Liver (tissue), 9 donors: ENCODE results near the gene TMBIM1. TPM values are rescaled to one million over a fixed set of nuclear protein-coding genes. Genes with fewer than 3 reads are reported as not detected.

Experiments used
- DNase-seq: peaks from one replicate; pipeline ENCODE4 v3.0.0-alpha.2; 2017; ENCODE audit warnings: low spot score
- H3K27ac ChIP-seq, 2 donors: one replicate each; pipeline ENCODE4 v1.7.0; 2013; ENCODE audit warnings: inconsistent platforms in 2 of 2, low read length in 2 of 2, control low read depth in 1 of 2, low read depth in 1 of 2, mild to moderate bottlenecking in 1 of 2
- H3K27me3 ChIP-seq, 4 donors: one replicate each; pipeline versions ENCODE4 v1.6.1 to v1.7.0; 2013; ENCODE audit warnings: low read length in 3 of 4, inconsistent platforms in 1 of 4, mild to moderate bottlenecking in 1 of 4, moderate library complexity in 1 of 4; ENCODE audit not compliant: control insufficient read depth in 4 of 4, insufficient read depth in 4 of 4
- H3K36me3 ChIP-seq, 4 donors: one replicate each; pipeline versions ENCODE4 v1.6.1 to v1.7.0; 2013; ENCODE audit warnings: low read length in 3 of 4, mild to moderate bottlenecking in 3 of 4, low read depth in 1 of 4, moderate library complexity in 1 of 4; ENCODE audit not compliant: control insufficient read depth in 4 of 4, insufficient read depth in 3 of 4
- H3K4me1 ChIP-seq, 4 donors: one replicate each; pipeline versions ENCODE4 v1.6.1 to v1.7.0; 2013; ENCODE audit warnings: low read length in 3 of 4, mild to moderate bottlenecking in 3 of 4, moderate library complexity in 1 of 4; ENCODE audit not compliant: control insufficient read depth in 4 of 4, insufficient read depth in 4 of 4
- H3K4me3 ChIP-seq, 3 donors: one replicate each; pipeline versions ENCODE4 v1.6.1 to v1.7.0; 2013; ENCODE audit warnings: low read length in 3 of 3, control low read depth in 1 of 3, low read depth in 1 of 3, mild to moderate bottlenecking in 1 of 3
- H3K9ac ChIP-seq, 2 donors: one replicate each; pipeline ENCODE4 v1.7.0; 2013; ENCODE audit warnings: low read length in 2 of 2, mild to moderate bottlenecking in 2 of 2, moderate library complexity in 2 of 2, control low read depth in 1 of 2, low read depth in 1 of 2
- H3K9me3 ChIP-seq, 4 donors: one replicate each; pipeline versions ENCODE4 v1.6.1 to v1.7.0; 2013; ENCODE audit warnings: low read length in 3 of 4; ENCODE audit not compliant: control insufficient read depth in 4 of 4
- EGR1 ChIP-seq, 2 donors: IDR thresholded peaks; 2 replicates each; pipeline ENCODE4 v1.6.1; 2016 to 2018; ENCODE audit warnings: antibody characterized with exemption in 2 of 2, low read depth in 2 of 2
- FOXA1 ChIP-seq: IDR thresholded peaks from 2 replicates; pipeline ENCODE4 v1.6.1; 2016; ENCODE audit warnings: antibody characterized with exemption
- FOXA2 ChIP-seq: IDR thresholded peaks from 2 replicates; pipeline ENCODE4 v1.6.1; 2016; ENCODE audit warnings: antibody characterized with exemption
- GABPA ChIP-seq, 2 donors: IDR thresholded peaks in 1 of 2; conservative IDR thresholded peaks in 1 of 2; 2 replicates each; pipeline ENCODE4 v1.6.1; 2016; ENCODE audit warnings: antibody characterized with exemption in 2 of 2, mild to moderate bottlenecking in 1 of 2, moderate library complexity in 1 of 2
- HNF4A ChIP-seq, 2 donors: conservative IDR thresholded peaks; 2 replicates each; pipeline ENCODE4 v1.6.1; 2016; ENCODE audit warnings: antibody characterized with exemption in 2 of 2, mild to moderate bottlenecking in 2 of 2
- HNF4G ChIP-seq: IDR thresholded peaks from 2 replicates; pipeline ENCODE4 v1.6.1; 2016; ENCODE audit warnings: antibody characterized with exemption
- JUND ChIP-seq, 2 donors: IDR thresholded peaks; 2 replicates each; pipeline ENCODE4 v1.6.1; 2016; ENCODE audit warnings: antibody characterized with exemption in 2 of 2
- MAX ChIP-seq: IDR thresholded peaks from 2 replicates; pipeline ENCODE4 v1.6.1; 2016; ENCODE audit warnings: antibody characterized with exemption
- NR2F2 ChIP-seq: IDR thresholded peaks from 2 replicates; pipeline ENCODE4 v1.6.1; 2016; ENCODE audit warnings: antibody characterized with exemption
- RAD21 ChIP-seq, 2 donors: IDR thresholded peaks; 2 replicates each; pipeline ENCODE4 v1.6.1; 2016; ENCODE audit warnings: antibody characterized with exemption in 2 of 2, mild to moderate bottlenecking in 2 of 2
- RXRA ChIP-seq, 2 donors: IDR thresholded peaks; 2 replicates each; pipeline ENCODE4 v1.6.1; 2017 to 2018; ENCODE audit warnings: antibody characterized with exemption in 2 of 2, mild to moderate bottlenecking in 1 of 2
- SP1 ChIP-seq: IDR thresholded peaks from 2 replicates; pipeline ENCODE4 v1.6.1; 2018; ENCODE audit warnings: antibody characterized with exemption, mild to moderate bottlenecking
- TAF1 ChIP-seq: conservative IDR thresholded peaks from 2 replicates; pipeline ENCODE4 v1.6.1; 2016; ENCODE audit warnings: antibody characterized with exemption, mild to moderate bottlenecking
- YY1 ChIP-seq: IDR thresholded peaks from 2 replicates; pipeline ENCODE4 v1.6.1; 2016; ENCODE audit warnings: antibody characterized with exemption, mild to moderate bottlenecking
- WGBS: extraction: QIAGEN DNeasy Blood & Tissue Kit; methylation state at CpG from one replicate; pipeline ENCODE4 v1.1.7; 2013; 5-methylcytosine and 5-hydroxymethylcytosine counted together
- polyA plus RNA-seq, 2 donors: library from polyadenylated mRNA; stranded (reverse) in 1 of 2; unstranded in 1 of 2; fragments of 200-250 nt in 1 of 2; fragments of >200 nt in 1 of 2; fragmentation: Nextera tagmentation in 1 of 2; extraction: Ambion mirVana in 1 of 2; gene quantifications; one replicate each; pipeline versions ENCODE4 v1.2.1 to v1.2.3, GENCODE V29; 2013 to 2015
- total RNA-seq, 2 donors: library from RNA; depleted of rRNA; stranded (reverse); fragments of >200 nt; gene quantifications; one replicate each; pipeline ENCODE4 v1.2.3, GENCODE V29; 2014
- TF ChIP-seq, protein P1 (sequence below): IDR thresholded peaks from 2 replicates; pipeline ENCODE4 v1.6.1; 2016; ENCODE audit warnings: antibody characterized with exemption
- TF ChIP-seq, protein P2 (sequence below): IDR thresholded peaks from 2 replicates; pipeline ENCODE4 v1.6.1; 2016; ENCODE audit warnings: antibody characterized with exemption, mild to moderate bottlenecking
- donor health status: healthy.
- donor health status: healthy.
- donor health status: healthy.
- donor health status: healthy.
- donor health status: healthy.

TMBIM1 gene
- total and polyA plus RNA-seq, 4 donors = 61.8 to 133 (median 114) TPM

- TF ChIP-seq, protein P1, sequence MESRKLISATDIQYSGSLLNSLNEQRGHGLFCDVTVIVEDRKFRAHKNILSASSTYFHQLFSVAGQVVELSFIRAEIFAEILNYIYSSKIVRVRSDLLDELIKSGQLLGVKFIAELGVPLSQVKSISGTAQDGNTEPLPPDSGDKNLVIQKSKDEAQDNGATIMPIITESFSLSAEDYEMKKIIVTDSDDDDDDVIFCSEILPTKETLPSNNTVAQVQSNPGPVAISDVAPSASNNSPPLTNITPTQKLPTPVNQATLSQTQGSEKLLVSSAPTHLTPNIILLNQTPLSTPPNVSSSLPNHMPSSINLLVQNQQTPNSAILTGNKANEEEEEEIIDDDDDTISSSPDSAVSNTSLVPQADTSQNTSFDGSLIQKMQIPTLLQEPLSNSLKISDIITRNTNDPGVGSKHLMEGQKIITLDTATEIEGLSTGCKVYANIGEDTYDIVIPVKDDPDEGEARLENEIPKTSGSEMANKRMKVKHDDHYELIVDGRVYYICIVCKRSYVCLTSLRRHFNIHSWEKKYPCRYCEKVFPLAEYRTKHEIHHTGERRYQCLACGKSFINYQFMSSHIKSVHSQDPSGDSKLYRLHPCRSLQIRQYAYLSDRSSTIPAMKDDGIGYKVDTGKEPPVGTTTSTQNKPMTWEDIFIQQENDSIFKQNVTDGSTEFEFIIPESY = no peak
- TF ChIP-seq HNF4G = no peak
- no peak for TF ChIP-seq YY1
- TF ChIP-seq TAF1 = no peak
- no peak for TF ChIP-seq FOXA2
- no peak for TF ChIP-seq RAD21 (IDR thresholded peaks at IDR 0.05)
- TF ChIP-seq FOXA1 = no peak
- no peak for TF ChIP-seq NR2F2
- TF ChIP-seq GABPA (IDR thresholded peaks at IDR 0.05 in 1 of 2, conservative IDR thresholded peaks at IDR 0.05 in 1 of 2) = no peak
- no peak for TF ChIP-seq MAX
- TF ChIP-seq EGR1 (IDR thresholded peaks at IDR 0.05; ENCODE audit: low read depth in 2 of 2) = no peak
These were observed 42.2 kb upstream of the TMBIM1 start (continued) for GRCh38 chr2:218334531-218334930.

- DNase-seq = peak; percentile 75
- TF ChIP-seq SP1 (peak; percentile 22), RXRA (IDR thresholded peaks at IDR 0.05) (no peak), HNF4A (conservative IDR thresholded peaks at IDR 0.05) (no peak), YY1 (peak; percentile 14), NR2F2 (peak; percentile 68), JUND (IDR thresholded peaks at IDR 0.05) (no peak)
- TF ChIP-seq, protein P2, sequence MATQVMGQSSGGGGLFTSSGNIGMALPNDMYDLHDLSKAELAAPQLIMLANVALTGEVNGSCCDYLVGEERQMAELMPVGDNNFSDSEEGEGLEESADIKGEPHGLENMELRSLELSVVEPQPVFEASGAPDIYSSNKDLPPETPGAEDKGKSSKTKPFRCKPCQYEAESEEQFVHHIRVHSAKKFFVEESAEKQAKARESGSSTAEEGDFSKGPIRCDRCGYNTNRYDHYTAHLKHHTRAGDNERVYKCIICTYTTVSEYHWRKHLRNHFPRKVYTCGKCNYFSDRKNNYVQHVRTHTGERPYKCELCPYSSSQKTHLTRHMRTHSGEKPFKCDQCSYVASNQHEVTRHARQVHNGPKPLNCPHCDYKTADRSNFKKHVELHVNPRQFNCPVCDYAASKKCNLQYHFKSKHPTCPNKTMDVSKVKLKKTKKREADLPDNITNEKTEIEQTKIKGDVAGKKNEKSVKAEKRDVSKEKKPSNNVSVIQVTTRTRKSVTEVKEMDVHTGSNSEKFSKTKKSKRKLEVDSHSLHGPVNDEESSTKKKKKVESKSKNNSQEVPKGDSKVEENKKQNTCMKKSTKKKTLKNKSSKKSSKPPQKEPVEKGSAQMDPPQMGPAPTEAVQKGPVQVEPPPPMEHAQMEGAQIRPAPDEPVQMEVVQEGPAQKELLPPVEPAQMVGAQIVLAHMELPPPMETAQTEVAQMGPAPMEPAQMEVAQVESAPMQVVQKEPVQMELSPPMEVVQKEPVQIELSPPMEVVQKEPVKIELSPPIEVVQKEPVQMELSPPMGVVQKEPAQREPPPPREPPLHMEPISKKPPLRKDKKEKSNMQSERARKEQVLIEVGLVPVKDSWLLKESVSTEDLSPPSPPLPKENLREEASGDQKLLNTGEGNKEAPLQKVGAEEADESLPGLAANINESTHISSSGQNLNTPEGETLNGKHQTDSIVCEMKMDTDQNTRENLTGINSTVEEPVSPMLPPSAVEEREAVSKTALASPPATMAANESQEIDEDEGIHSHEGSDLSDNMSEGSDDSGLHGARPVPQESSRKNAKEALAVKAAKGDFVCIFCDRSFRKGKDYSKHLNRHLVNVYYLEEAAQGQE = no peak
- Histone ChIP-seq H3K9me3 (no peaks in the 10 kb centered on the region), H3K4me3 (no peak overlapping the region), H3K27me3 (no peaks in the 10 kb centered on the region), H3K27ac (peak overlapping the region; percentile 0 to 31), H3K36me3 (peaks cover 0 to 2% (median under 1%) of the 10 kb centered on the region in 4 donors), H3K4me1 (peaks cover 7 to 11% (median 9%) of the 10 kb centered on the region in 4 donors), H3K9ac (no peak overlapping the region)
- WGBS = 60% methylated on average over 16 of the region's 16 CpGs
These were observed 40.8 kb upstream of the TMBIM1 start for GRCh38 chr2:218332920-218333645.

DNA sequence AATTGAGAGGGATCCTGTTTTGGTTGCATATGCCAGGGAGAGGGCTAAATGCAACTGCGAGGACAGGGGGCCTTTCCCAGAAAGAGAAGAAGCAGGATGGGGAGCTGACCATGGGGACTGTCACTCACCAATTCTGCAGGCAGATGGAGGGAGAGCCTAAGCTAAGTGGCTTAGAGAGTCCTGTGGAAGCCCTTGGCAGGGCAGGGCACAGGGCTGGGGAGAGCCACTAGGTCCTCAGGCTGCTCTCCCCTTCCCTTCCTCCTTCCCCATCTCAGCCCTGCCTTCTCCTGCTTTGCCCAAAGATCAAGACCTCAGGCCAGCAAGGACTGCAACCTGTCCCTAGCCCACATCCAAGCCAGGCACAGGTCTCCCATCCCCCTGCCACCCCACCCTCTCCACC lies 40.0 kb upstream of the TMBIM1 start:
- Histone ChIP-seq H3K36me3 (peaks cover 0 to 2% (median under 1%) of the 10 kb centered on the region in 4 donors), H3K4me1 (peaks cover 10 to 19% (median 10%) of the 10 kb centered on the region in 4 donors), H3K4me3 (no peak overlapping the region), H3K9ac (no peak overlapping the region), H3K27me3 (no peaks in the 10 kb centered on the region), H3K27ac (peak overlapping the region; percentile 0 to 31), H3K9me3 (no peaks in the 10 kb centered on the region)
- DNase-seq = no peak
- no peak for TF ChIP-seq RAD21 (IDR thresholded peaks at IDR 0.05)
- no peak for TF ChIP-seq GABPA (IDR thresholded peaks at IDR 0.05 in 1 of 2, conservative IDR thresholded peaks at IDR 0.05 in 1 of 2)
- no peak for TF ChIP-seq MAX
- no peak for TF ChIP-seq HNF4A (conservative IDR thresholded peaks at IDR 0.05)
- no peak for TF ChIP-seq FOXA2
- no peak for TF ChIP-seq TAF1
- TF ChIP-seq, protein P2 = no peak
- TF ChIP-seq YY1 = no peak
- TF ChIP-seq EGR1 (IDR thresholded peaks at IDR 0.05; ENCODE audit: low read depth in 2 of 2) = no peak
- no peak for TF ChIP-seq NR2F2
- no peak for TF ChIP-seq FOXA1
- TF ChIP-seq, protein P1 = no peak
- 81% methylated on average over 1 of the region's 1 CpG for WGBS
